A673 (cell line): ENCODE results near the gene MON1A.

ENCODE experiments used
- CTCF ChIP-seq: fragments of 300-800, 200-600 bp; sonication (generic); conservative IDR thresholded peaks from 2 replicates; pipeline ENCODE4 v1.5.1; 2017; ENCODE audit warnings: low read depth, mild to moderate bottlenecking, antibody characterized with exemption, low read length, moderate library complexity, mixed read lengths
- EZH2 ChIP-seq: fragments of 200-600 bp; sonication (generic); IDR thresholded peaks from 2 replicates; pipeline ENCODE4 v1.6.1; 2017; ENCODE audit warnings: borderline replicate concordance, low read depth, mild to moderate bottlenecking, mixed read lengths, antibody characterized with exemption, low read length; ENCODE audit not compliant: poor library complexity, severe bottlenecking

- TF ChIP-seq CTCF (peak; percentile 45), EZH2 (no peak)
Observed at GRCh38 chr3:49899815-49900214, 29.8 kb downstream of the MON1A start.
